OCI-LY3 (cell line): ENCODE data around the gene CCS.
"Not testable (repeated sequence)": the region's sequence is repeated elsewhere in the genome, so short reads cannot be mapped to it uniquely, and the experiment has no call there.

Source experiments
- H2AFZ ChIP-seq: fragments of 200-600, 300-600 bp; shearing (Covaris generic); 2 replicates; pipeline ENCODE4 v1.6.0; 2014; ENCODE audit warnings: antibody characterized with exemption, low read depth, low read length
- H3K27ac ChIP-seq: fragments of 200-600, 300-600 bp; sonication (generic); 2 replicates; pipeline ENCODE4 v1.5.1; 2014; ENCODE audit warnings: mild to moderate bottlenecking, low read length, moderate library complexity, mixed read lengths
- H3K27me3 ChIP-seq: fragments of 200-600, 300-600 bp; sonication (generic); 2 replicates; pipeline ENCODE4 v1.6.1; 2014; ENCODE audit warnings: low read depth, low read length, mixed read lengths
- H3K36me3 ChIP-seq: fragments of 200-600, 300-600 bp; sonication (generic); replicated peaks from 2 replicates; pipeline ENCODE3; 2014; ENCODE audit warnings: low read depth, low read length, mixed read lengths
- H3K4me1 ChIP-seq: fragments of 300-600, 200-600 bp; sonication (generic); 2 replicates; pipeline ENCODE4 v1.6.1; 2014; ENCODE audit warnings: low read length, mixed read lengths
- H3K4me2 ChIP-seq: fragments of 200-600, 300-600 bp; sonication (generic); 2 replicates; pipeline ENCODE4 v1.6.1; 2014; ENCODE audit warnings: low read length, mixed read lengths
- H3K4me3 ChIP-seq: fragments of 300-600, 200-600 bp; sonication (generic); 2 replicates; pipeline ENCODE4 v1.5.1; 2014; ENCODE audit warnings: antibody characterized with exemption, mild to moderate bottlenecking, low read length, moderate library complexity
- H3K79me2 ChIP-seq: fragments of 300-600, 200-600 bp; shearing (Covaris generic); 2 replicates; pipeline ENCODE4 v1.6.1; 2014; ENCODE audit warnings: mild to moderate bottlenecking, low read length, mixed read lengths
- H3K9ac ChIP-seq: fragments of 300-600, 200-600 bp; shearing (Covaris generic); 2 replicates; pipeline ENCODE4 v1.6.0; 2014; ENCODE audit warnings: mild to moderate bottlenecking, low read length, moderate library complexity
- H3K9me3 ChIP-seq: fragments of 200-600, 300-600 bp; shearing (Covaris generic); 2 replicates; pipeline ENCODE4 v1.6.1; 2014; ENCODE audit warnings: low read length, mixed read lengths; ENCODE audit not compliant: insufficient read depth
- H4K20me1 ChIP-seq: fragments of 200-600, 300-600 bp; sonication (generic); 2 replicates; pipeline ENCODE4 v1.6.1; 2016; ENCODE audit warnings: low read length, mixed read lengths; ENCODE audit not compliant: insufficient read depth
- EZH2phosphoT487 ChIP-seq: fragments of 200-600 bp; shearing (Covaris generic); IDR thresholded peaks from 2 replicates; pipeline ENCODE4 v1.6.1; 2018; ENCODE audit warnings: antibody characterized with exemption, mixed run types, low read depth
- TF ChIP-seq, protein P1 (sequence below): fragments of 200-600, 300-600 bp; sonication (generic); IDR thresholded peaks from 2 replicates; pipeline ENCODE4 v1.5.1; 2014; ENCODE audit warnings: antibody characterized with exemption, low read length, low read depth

CCS gene

DNA sequence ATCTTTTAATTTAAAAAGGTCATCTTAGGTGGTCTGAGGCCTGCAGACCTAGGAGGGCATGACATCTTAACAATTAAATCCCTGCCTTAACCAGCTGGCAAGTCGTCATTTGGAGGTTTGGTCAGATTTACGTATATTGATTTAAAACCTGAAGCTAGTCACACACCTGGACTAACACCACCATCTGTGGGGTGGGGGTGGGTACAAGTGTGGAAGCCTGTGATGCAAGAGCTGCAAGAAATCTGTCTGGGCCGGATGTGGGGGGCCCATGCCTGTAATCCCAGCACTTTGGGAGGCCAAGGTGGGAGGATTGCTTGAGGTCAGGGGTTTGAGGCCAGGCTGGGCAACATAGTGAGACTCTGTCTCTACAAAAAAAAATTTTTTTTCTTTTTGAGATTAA, 11.7 kb upstream of the CCS start:
- no peak overlapping the region for H3K4me2 ChIP-seq
- no peak overlapping the region for H3K9ac ChIP-seq
- no peaks in the 10 kb centered on the region for H3K4me1 ChIP-seq
- no peaks in the 10 kb centered on the region for H4K20me1 ChIP-seq
- H3K79me2 ChIP-seq: no peaks in the 10 kb centered on the region
- no peak overlapping the region for H3K27ac ChIP-seq
- TF ChIP-seq, protein P1, sequence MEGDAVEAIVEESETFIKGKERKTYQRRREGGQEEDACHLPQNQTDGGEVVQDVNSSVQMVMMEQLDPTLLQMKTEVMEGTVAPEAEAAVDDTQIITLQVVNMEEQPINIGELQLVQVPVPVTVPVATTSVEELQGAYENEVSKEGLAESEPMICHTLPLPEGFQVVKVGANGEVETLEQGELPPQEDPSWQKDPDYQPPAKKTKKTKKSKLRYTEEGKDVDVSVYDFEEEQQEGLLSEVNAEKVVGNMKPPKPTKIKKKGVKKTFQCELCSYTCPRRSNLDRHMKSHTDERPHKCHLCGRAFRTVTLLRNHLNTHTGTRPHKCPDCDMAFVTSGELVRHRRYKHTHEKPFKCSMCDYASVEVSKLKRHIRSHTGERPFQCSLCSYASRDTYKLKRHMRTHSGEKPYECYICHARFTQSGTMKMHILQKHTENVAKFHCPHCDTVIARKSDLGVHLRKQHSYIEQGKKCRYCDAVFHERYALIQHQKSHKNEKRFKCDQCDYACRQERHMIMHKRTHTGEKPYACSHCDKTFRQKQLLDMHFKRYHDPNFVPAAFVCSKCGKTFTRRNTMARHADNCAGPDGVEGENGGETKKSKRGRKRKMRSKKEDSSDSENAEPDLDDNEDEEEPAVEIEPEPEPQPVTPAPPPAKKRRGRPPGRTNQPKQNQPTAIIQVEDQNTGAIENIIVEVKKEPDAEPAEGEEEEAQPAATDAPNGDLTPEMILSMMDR: no peak
- no peak for TF ChIP-seq EZH2phosphoT487
- peaks cover 5% of the 10 kb centered on the region; the same call in 1 of the 2 replicates for H3K9me3 ChIP-seq
- no peak overlapping the region for H2AFZ ChIP-seq
- no peaks in the 10 kb centered on the region for H3K27me3 ChIP-seq
- no peak overlapping the region for H3K4me3 ChIP-seq
- no peaks in the 10 kb centered on the region for H3K36me3 ChIP-seq

DNA sequence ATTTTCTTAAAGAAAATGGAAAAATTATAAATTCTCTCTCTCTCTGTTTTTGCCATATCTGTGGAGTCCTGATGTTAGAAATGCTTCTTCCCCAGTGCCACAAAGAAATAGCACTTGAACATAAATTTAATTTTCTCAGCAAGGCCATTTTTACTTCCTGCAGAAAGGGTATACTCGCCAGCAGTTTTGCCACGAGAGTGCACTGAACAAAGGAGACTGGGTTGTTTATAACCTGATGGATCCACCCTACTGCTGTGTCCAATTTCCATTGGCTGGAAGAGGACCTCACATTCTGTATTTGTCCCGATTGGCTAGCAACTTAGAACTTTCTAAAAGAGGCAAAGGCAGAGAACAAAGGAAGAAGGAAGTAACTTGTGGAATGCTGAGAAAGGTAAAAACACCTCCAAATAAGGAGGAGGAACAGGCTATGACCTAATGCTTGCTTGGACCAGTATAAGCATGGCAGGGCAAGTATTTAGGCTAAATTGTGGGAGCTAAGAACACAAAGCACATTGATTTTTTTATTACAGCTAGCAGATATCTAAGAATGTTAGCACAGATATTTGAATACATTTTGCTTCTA, 10.3 kb upstream of the CCS start:
- not testable (repeated sequence) for H3K4me2 ChIP-seq, H3K9me3 ChIP-seq, H3K27me3 ChIP-seq, H3K4me1 ChIP-seq, H3K9ac ChIP-seq, H3K27ac ChIP-seq, H4K20me1 ChIP-seq, H2AFZ ChIP-seq, H3K4me3 ChIP-seq, H3K36me3 ChIP-seq, H3K79me2 ChIP-seq

DNA sequence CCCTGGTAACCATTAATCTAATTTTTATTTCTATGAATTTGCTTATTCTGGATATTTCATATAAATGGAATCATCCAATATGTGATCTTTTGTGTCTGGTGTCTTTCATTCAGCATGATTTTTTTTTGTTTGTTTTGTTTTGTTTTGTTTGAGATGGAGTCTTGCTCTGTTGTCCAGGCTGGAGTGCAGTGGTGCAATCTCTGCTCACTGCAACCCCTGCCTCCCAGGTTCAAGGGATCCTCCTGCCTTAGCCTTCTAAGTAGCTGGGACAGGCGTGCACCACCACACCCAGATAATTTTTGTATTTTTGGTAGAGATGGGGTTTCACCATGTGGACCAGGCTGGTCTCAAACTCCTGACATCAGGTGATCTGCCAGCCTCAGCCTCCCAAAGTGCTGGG, 7.5 kb upstream of the CCS start:
- not testable (repeated sequence) for H3K27me3 ChIP-seq, H2AFZ ChIP-seq, H4K20me1 ChIP-seq, H3K27ac ChIP-seq, H3K9ac ChIP-seq, H3K79me2 ChIP-seq, H3K4me3 ChIP-seq, H3K36me3 ChIP-seq, H3K4me1 ChIP-seq, H3K9me3 ChIP-seq, H3K4me2 ChIP-seq

DNA sequence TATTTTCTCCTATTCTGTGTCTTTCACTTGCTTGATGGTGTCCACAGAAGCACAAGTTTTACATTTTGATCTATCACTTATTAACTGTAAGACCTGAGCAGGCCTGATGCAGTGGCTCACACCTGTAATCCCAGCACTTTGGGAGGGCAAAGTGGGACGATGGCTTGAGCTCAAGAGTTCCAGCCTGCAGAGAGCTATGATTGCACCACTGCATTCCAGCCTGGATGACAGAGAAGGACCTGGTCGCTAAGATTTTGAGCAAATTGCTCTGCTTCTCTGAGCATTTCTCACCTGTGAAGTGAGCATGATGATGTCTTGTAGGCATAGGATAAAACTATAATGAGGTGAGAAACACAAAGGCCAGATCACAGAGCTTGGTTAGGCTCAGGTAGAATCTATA, 6.8 kb upstream of the CCS start:
- Histone ChIP-seq H3K36me3 (no peaks in the 10 kb centered on the region), H3K79me2 (no peaks in the 10 kb centered on the region), H3K27ac (no peak overlapping the region), H3K4me2 (no peak overlapping the region), H3K27me3 (no peaks in the 10 kb centered on the region), H3K9ac (no peak overlapping the region), H3K4me1 (no peaks in the 10 kb centered on the region), H3K9me3 (peaks cover 5% of the 10 kb centered on the region; the same call in 1 of the 2 replicates), H4K20me1 (no peaks in the 10 kb centered on the region), H3K4me3 (no peak overlapping the region), H2AFZ (no peak overlapping the region)
- TF ChIP-seq, protein P1: no peak
- no peak for TF ChIP-seq EZH2phosphoT487

DNA sequence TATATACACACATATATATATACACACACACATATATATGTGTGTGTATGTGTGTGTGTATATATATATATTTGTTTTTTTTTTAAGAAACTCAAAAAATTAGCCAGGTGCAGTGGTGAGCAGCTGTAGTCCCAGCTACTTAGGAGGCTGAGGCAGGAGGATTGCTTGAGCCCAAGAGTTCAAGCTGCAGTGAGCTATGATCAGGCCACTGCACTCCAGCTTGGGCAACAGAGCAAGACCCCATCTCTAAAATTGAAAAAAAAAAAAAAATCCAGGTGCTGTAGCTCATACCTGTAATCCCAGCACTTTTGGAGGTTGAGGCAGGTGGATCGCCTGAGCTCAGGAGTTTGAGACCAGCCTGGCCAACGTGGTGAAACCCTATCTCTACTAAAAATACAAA, 3.7 kb upstream of the CCS start:
- H3K9me3 ChIP-seq, H4K20me1 ChIP-seq, H3K4me2 ChIP-seq, H3K27me3 ChIP-seq, H3K36me3 ChIP-seq, H3K9ac ChIP-seq, H3K79me2 ChIP-seq, H3K4me3 ChIP-seq, H3K27ac ChIP-seq, H2AFZ ChIP-seq: not testable (repeated sequence)
- H3K4me1 ChIP-seq: peaks cover 10% of the 10 kb centered on the region
